Measurements from ENCODE around the gene GSTO1.
"Not testable (repeated sequence)": the region's sequence is repeated elsewhere in the genome, so short reads cannot be mapped to it uniquely, and the experiment has no call there.

Gene GSTO1

DNA sequence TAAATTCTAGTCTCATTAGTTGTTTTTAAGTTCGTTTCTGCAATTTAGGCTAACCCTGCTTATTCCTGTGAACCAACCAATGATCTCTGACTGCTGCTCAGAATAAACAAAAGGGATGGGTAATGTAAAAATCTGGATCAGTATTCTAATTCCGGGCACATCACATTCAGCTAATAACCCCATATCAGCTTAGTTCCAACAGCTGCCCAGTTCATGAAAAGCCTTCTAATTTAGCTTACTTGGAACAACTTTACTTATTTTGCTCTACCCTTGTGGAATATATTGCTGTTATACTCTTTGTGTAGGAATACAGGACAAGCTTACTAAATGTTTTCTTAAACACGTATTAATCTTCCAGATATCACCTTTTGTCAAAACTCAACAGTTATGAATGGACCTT lies 18.9 kb upstream of the GSTO1 start:
- no peak overlapping the region for H3K27ac ChIP-seq
- ChIA-PET CTCF (no interaction called here), POLR2A (ENCODE audit: low non-redundant PET) (no interaction called here)
- TF ChIP-seq, protein P1, sequence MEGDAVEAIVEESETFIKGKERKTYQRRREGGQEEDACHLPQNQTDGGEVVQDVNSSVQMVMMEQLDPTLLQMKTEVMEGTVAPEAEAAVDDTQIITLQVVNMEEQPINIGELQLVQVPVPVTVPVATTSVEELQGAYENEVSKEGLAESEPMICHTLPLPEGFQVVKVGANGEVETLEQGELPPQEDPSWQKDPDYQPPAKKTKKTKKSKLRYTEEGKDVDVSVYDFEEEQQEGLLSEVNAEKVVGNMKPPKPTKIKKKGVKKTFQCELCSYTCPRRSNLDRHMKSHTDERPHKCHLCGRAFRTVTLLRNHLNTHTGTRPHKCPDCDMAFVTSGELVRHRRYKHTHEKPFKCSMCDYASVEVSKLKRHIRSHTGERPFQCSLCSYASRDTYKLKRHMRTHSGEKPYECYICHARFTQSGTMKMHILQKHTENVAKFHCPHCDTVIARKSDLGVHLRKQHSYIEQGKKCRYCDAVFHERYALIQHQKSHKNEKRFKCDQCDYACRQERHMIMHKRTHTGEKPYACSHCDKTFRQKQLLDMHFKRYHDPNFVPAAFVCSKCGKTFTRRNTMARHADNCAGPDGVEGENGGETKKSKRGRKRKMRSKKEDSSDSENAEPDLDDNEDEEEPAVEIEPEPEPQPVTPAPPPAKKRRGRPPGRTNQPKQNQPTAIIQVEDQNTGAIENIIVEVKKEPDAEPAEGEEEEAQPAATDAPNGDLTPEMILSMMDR (conservative IDR thresholded peaks at IDR 0.05; ENCODE audit: low read depth), result no peak
- DNase-seq (ENCODE audit: low spot score), result no peak

DNA sequence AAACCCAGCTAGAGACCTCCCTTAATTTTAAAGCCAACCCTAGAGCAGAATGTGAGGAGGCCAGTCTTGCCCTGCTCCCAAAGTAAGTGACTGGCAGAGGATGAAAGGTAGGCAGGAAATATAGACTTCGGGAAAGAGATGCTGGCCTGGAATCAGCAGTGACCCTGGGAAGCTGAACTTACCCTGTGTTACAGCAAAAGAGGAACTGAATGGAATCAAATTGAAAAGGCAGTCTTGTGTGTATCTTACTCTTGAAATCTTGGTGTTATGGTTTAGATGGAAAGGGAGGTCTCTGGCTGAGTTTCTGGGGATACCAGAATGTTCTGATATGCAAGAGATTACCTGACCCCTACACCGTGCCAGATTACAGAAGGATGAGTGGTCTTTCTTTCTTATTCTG lies 14.6 kb upstream of the GSTO1 start:
- ChIA-PET POLR2A (ENCODE audit: low non-redundant PET) (no interaction called here), CTCF (interaction anchor here (0.5 kb wide), 1 partner anchor 79 kb away, joined by 3 read pairs; no protein-coding TSS in a partner anchor)
- TF ChIP-seq, protein P1 (conservative IDR thresholded peaks at IDR 0.05; ENCODE audit: low read depth), result no peak
- no peak overlapping the region for H3K27ac ChIP-seq
- DNase-seq (ENCODE audit: low spot score), result no peak

DNA sequence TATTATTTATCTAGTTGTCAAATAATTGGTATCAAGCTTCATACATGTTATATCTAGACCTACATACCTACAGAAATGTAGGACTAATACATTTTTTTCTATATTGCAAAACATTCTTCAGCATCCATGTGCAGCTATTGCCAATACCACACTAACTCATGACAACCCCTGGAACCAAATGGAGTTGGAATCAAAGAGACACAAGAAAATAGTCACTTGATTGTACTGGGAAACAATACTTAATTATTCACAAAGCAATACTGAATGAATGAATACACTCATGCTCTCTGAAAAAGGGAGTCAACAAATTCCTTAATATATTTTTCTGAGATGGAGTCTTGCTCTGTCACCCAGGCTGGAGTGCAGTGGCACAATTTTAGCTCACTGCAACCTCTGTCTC lies 12.1 kb upstream of the GSTO1 start:
- TF ChIP-seq, protein P1 (conservative IDR thresholded peaks at IDR 0.05; ENCODE audit: low read depth), result no peak
- POLR2A ChIA-PET (ENCODE audit: low non-redundant PET), result no interaction called here
- CTCF ChIA-PET, result no interaction called here
- no peak for DNase-seq (ENCODE audit: low spot score)
- H3K27ac ChIP-seq, result no peak overlapping the region

DNA sequence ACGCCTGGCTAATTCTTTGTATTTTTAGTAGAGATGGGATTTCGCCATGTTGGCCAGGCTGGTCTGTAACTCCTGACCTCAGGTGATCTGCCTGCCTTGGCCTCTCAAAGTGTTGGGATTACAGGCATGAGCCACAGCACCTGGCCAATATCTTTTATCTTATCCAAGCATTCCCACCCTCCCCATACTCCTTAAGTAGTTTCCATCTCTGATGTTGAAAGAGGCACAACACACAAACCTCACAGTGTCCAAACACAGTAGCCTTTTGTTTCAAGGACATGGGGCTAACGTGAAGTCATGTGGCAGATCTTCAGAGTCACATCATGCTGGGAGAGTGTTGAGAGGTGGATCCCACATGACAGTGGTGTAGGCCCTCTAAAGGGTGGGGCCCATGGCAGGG lies 11.7 kb upstream of the GSTO1 start:
- POLR2A ChIA-PET (ENCODE audit: low non-redundant PET); DNase-seq (ENCODE audit: low spot score); H3K27ac ChIP-seq; CTCF ChIA-PET: not testable (repeated sequence)

DNA sequence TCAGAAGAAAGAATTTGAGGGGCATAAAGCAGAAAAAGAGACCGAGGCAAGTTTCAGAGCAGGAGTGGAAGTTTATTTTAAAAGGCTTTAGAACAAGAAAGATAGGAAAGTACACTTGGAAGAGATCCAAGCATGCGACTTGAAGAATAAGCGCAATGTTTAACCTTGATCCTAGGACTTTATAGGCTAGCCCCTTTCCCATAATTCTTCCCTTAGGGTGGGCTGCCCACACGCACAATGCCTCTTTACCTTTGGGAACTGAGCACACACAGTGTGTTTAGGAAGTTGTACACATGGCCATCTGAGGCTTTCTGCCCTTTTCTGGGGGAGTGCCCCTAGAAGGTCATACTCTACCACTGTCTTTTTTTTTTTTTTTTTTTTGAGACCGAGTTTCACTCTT lies 11.2 kb upstream of the GSTO1 start:
- ChIA-PET CTCF (interaction anchor here (0.7 kb wide), 1 partner anchor 1203 kb away, joined by 3 read pairs; no protein-coding TSS in a partner anchor), POLR2A (ENCODE audit: low non-redundant PET) (no interaction called here)
- TF ChIP-seq, protein P1 (conservative IDR thresholded peaks at IDR 0.05; ENCODE audit: low read depth), result no peak
- no peak overlapping the region for H3K27ac ChIP-seq
- DNase-seq (ENCODE audit: low spot score), result no peak

DNA sequence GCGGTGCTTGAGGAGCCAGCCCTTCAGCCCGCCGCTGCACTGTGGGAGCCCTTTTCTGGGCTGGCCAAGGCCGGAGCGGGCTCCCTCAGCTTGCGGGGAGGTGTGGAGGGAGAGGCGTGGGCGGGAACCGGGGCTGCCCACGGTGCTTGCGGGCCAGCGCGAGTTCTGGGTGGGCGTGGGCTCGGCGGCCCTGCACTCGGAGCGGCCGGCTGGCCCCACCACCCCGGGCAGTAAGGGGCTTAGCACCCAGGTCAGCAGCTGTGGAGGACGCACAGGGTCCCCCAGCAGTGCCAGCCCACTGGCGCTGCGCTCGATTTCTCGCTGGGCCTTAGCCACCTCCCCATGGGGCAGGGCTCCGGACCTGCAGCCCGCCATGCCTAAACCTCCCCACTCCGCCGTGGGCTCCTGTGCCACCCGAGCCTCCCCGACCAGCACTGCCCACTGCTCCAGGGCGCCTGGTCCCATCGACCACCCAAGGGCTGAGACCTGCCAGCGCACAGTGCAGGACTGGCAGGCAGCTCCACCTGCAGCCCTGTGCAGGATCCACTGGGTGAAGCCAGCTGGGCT lies 9.5 kb upstream of the GSTO1 start:
- H3K27ac ChIP-seq, result no peak overlapping the region
- ChIA-PET POLR2A (ENCODE audit: low non-redundant PET) (no interaction called here), CTCF (no interaction called here)
- no peak for DNase-seq (ENCODE audit: low spot score)
- TF ChIP-seq, protein P1 (conservative IDR thresholded peaks at IDR 0.05; ENCODE audit: low read depth), result no peak

DNA sequence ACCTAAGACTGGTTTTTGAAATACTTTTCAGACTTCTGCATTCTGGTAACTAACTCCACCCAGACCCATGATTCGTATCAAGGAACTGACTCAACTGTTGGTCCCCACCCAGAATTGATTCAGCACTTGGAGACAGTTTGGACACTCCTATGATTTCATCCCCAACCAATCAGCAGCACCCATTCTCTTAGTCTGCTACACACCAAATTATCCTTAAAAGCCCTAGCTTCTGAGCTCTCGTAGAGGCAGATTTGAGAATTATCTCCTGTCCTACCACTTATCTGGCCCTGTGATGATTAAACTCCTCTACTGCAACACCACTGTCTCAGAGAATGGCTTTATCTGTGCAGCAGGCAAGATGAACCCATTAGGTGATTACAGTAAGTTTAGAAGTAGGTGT lies 7.7 kb upstream of the GSTO1 start:
- ChIA-PET CTCF (interaction anchor here (1.1 kb wide), 1 partner anchor 27 kb away, joined by 8 read pairs; no protein-coding TSS in a partner anchor), POLR2A (ENCODE audit: low non-redundant PET) (no interaction called here)
- DNase-seq (ENCODE audit: low spot score), result no peak
- no peak overlapping the region for H3K27ac ChIP-seq
- TF ChIP-seq, protein P1 (conservative IDR thresholded peaks at IDR 0.05; ENCODE audit: low read depth), result no peak
